Astrocyte (in vitro differentiated cells and primary cell): Measurements from ENCODE around the gene JAML. TPM values are rescaled to one million over a fixed set of nuclear protein-coding genes. Genes with fewer than 3 reads are reported as not detected.

ENCODE experiments used
- DNase-seq: peaks from one replicate; pipeline ENCODE4 v3.0.0-alpha.2; 2010; ENCODE audit warnings: low read depth
- FAIRE-seq: peaks from 2 replicates; lab custom pipeline; 2011; peaks lifted over from hg19 to GRCh38; lab: Jason Lieb, UNC
- H2AFZ ChIP-seq: 2 replicates; pipeline ENCODE4 v1.6.0; 2012; ENCODE audit warnings: low read depth, low read length, inconsistent platforms
- H3K27ac ChIP-seq: 2 replicates; pipeline ENCODE4 v1.5.1; 2011; ENCODE audit warnings: low read depth, low read length, inconsistent platforms
- H3K27me3 ChIP-seq: 2 replicates; pipeline ENCODE4 v1.6.0; 2011; ENCODE audit warnings: low read length, inconsistent platforms; ENCODE audit not compliant: insufficient read depth
- H3K36me3 ChIP-seq: 2 replicates; pipeline ENCODE4 v1.5.1; 2011; ENCODE audit warnings: low read length, inconsistent platforms; ENCODE audit not compliant: insufficient read depth
- H3K4me1 ChIP-seq: 2 replicates; pipeline ENCODE4 v1.5.1; 2011; ENCODE audit warnings: low read length, inconsistent platforms; ENCODE audit not compliant: insufficient read depth
- H3K4me2 ChIP-seq: 2 replicates; pipeline ENCODE4 v1.6.0; 2012; ENCODE audit warnings: low read length, inconsistent platforms
- H3K4me3 ChIP-seq: 2 replicates; pipeline ENCODE4 v1.5.1; 2011; ENCODE audit warnings: low read depth, mild to moderate bottlenecking, low read length, inconsistent platforms; ENCODE audit not compliant: insufficient read depth
- H3K79me2 ChIP-seq: 2 replicates; pipeline ENCODE4 v1.6.0; 2012; ENCODE audit warnings: mild to moderate bottlenecking, low read length, inconsistent platforms; ENCODE audit not compliant: insufficient read depth
- H3K9ac ChIP-seq: 2 replicates; pipeline ENCODE4 v1.6.0; 2012; ENCODE audit warnings: mild to moderate bottlenecking, low read length, inconsistent platforms
- H3K9me3 ChIP-seq: 2 replicates; pipeline ENCODE4 v1.5.1; 2012; ENCODE audit warnings: low read depth, mild to moderate bottlenecking, low read length, inconsistent platforms; ENCODE audit not compliant: insufficient read depth
- H4K20me1 ChIP-seq: 2 replicates; pipeline ENCODE4 v1.6.0; 2012; ENCODE audit warnings: low read length, inconsistent platforms; ENCODE audit not compliant: insufficient read depth
- H3K27ac Mint-ChIP-seq: one replicate; pipeline ENCODE4 v1.8.0; 2021; ENCODE audit warnings: mild to moderate bottlenecking, mixed read lengths; ENCODE audit not compliant: unreplicated experiment
- H3K27me3 Mint-ChIP-seq: one replicate; pipeline ENCODE4 v1.8.0; 2021; ENCODE audit warnings: low read depth, mixed read lengths; ENCODE audit not compliant: unreplicated experiment
- H3K36me3 Mint-ChIP-seq: one replicate; pipeline ENCODE4 v1.8.0; 2021; ENCODE audit warnings: low read depth, mixed read lengths; ENCODE audit not compliant: unreplicated experiment
- H3K4me1 Mint-ChIP-seq: one replicate; pipeline ENCODE4 v1.8.0; 2021; ENCODE audit warnings: low read depth, mixed read lengths; ENCODE audit not compliant: unreplicated experiment
- H3K4me3 Mint-ChIP-seq: one replicate; pipeline ENCODE4 v1.8.0; 2021; ENCODE audit warnings: mild to moderate bottlenecking, moderate library complexity, mixed read lengths; ENCODE audit not compliant: unreplicated experiment
- H3K9me3 Mint-ChIP-seq: one replicate; pipeline ENCODE4 v1.8.0; 2021; ENCODE audit warnings: mild to moderate bottlenecking, mixed read lengths; ENCODE audit not compliant: unreplicated experiment
- EZH2 ChIP-seq: IDR thresholded peaks from 2 replicates; pipeline ENCODE4 v1.6.1; 2012; ENCODE audit warnings: mild to moderate bottlenecking, low read length, inconsistent platforms; ENCODE audit not compliant: insufficient read depth
- total RNA-seq: library from RNA; stranded (reverse); gene quantifications from 2 replicates; pipeline ENCODE4 v1.2.1, GENCODE V29; 2021
- TF ChIP-seq, protein P1 (sequence below): IDR thresholded peaks from 2 replicates; pipeline ENCODE4 v1.5.1; 2011; ENCODE audit warnings: low read depth, mild to moderate bottlenecking, inconsistent platforms, low read length, moderate library complexity; ENCODE audit not compliant: insufficient read depth

The JAML gene
- total RNA-seq, 1 donor from 2014 or later = not detected

DNA sequence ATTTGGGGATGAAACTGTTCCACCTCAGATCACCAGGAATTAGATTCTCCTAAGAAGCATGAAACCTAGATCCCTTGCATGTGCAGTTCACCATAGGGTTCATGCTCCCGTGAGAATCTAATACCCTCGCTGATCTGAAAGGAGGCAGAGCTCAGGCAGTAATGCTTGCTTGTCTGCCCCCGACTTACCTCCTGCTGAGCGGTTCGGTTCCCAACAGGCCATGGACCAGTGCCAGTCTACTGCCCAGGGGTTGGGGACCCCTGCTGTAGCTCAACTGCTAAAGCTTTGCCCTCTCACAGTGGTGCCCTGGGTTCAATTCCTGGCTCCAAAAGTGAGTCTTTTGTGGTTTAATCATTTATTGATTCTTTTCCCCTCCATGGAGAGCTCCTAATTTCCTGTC is 3.4 kb downstream of the JAML start:
- H3K27ac ChIP-seq = no peak overlapping the region
- DNase-seq (no peak), FAIRE-seq (no peak)
- no peaks in the 10 kb centered on the region for H3K36me3 ChIP-seq
- no peaks in the 10 kb centered on the region for H3K9me3 ChIP-seq
- no peak overlapping the region for H3K9ac ChIP-seq
- no peaks in the 10 kb centered on the region for H3K79me2 ChIP-seq
- H4K20me1 ChIP-seq = no peaks in the 10 kb centered on the region
- H2AFZ ChIP-seq = no peak overlapping the region
- Mint-ChIP-seq H3K27ac (no peak overlapping the region), H3K27me3 (peaks cover 13% of the 10 kb centered on the region), H3K4me3 (no peak overlapping the region), H3K9me3 (no peaks in the 10 kb centered on the region), H3K4me1 (no peaks in the 10 kb centered on the region), H3K36me3 (peaks cover 3% of the 10 kb centered on the region)
- H3K4me3 ChIP-seq = no peak overlapping the region
- peaks cover 14% of the 10 kb centered on the region for H3K27me3 ChIP-seq
- H3K4me1 ChIP-seq = no peaks in the 10 kb centered on the region
- no peak for TF ChIP-seq EZH2
- TF ChIP-seq, protein P1, sequence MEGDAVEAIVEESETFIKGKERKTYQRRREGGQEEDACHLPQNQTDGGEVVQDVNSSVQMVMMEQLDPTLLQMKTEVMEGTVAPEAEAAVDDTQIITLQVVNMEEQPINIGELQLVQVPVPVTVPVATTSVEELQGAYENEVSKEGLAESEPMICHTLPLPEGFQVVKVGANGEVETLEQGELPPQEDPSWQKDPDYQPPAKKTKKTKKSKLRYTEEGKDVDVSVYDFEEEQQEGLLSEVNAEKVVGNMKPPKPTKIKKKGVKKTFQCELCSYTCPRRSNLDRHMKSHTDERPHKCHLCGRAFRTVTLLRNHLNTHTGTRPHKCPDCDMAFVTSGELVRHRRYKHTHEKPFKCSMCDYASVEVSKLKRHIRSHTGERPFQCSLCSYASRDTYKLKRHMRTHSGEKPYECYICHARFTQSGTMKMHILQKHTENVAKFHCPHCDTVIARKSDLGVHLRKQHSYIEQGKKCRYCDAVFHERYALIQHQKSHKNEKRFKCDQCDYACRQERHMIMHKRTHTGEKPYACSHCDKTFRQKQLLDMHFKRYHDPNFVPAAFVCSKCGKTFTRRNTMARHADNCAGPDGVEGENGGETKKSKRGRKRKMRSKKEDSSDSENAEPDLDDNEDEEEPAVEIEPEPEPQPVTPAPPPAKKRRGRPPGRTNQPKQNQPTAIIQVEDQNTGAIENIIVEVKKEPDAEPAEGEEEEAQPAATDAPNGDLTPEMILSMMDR = no peak
- no peak overlapping the region for H3K4me2 ChIP-seq

DNA sequence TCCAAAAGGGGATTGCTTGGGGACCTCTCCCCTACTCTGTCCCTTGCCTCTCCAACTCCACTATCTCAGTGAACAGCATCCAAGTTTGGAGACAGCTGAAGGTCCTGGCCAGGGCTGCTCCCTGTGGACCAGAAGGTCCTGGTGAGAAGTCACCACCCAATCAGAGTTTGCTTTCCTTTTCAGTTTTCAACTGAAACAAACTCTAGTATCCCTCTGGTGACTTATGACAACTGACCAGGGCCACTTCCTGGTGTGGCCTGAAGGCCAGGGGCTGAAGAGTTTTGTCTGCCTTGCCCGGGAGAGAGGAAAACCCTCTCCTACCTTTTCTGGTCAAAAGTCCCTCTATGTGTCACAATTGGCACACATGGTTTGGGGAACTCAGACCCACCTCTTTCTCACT is 5.1 kb downstream of the JAML start:
- Histone ChIP-seq H3K27me3 (peaks cover 18% of the 10 kb centered on the region), H3K4me1 (no peaks in the 10 kb centered on the region)

DNA sequence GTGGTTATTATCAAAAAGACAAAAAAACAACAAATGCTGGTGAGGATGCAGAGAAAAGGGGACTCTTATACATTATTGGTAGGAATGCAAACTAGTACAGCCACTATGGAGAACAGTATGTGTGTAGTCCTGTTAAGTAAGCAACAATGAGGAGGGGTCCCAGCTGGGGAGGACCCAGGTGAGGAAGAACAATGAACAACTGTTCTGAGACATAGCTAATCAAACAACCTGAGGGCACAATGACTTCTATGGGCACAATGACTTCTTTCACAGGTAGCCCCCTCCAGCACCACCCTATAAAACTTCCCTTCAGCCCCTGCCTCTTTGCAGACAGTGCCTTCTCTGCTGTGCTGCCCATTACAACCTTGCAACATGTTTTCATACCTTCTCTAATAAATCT is 5.6 kb downstream of the JAML start:
- no peaks in the 10 kb centered on the region for H3K4me1 Mint-ChIP-seq
- Histone ChIP-seq H3K9me3 (no peaks in the 10 kb centered on the region), H3K4me2 (no peak overlapping the region), H3K27me3 (peaks cover 22% of the 10 kb centered on the region), H3K4me1 (no peaks in the 10 kb centered on the region), H2AFZ (no peak overlapping the region), H4K20me1 (no peaks in the 10 kb centered on the region), H3K27ac (no peak overlapping the region), H3K9ac (no peak overlapping the region), H3K4me3 (no peak overlapping the region), H3K79me2 (no peaks in the 10 kb centered on the region), H3K36me3 (no peaks in the 10 kb centered on the region)
- FAIRE-seq = no peak
- H3K27ac Mint-ChIP-seq = no peak overlapping the region
- no peaks in the 10 kb centered on the region for H3K36me3 Mint-ChIP-seq
- no peak overlapping the region for H3K4me3 Mint-ChIP-seq
- TF ChIP-seq EZH2 = no peak
- no peaks in the 10 kb centered on the region for H3K9me3 Mint-ChIP-seq
- H3K27me3 Mint-ChIP-seq = peaks cover 6% of the 10 kb centered on the region
- no peak for DNase-seq

More for the DNA sequence above, 5.1 kb downstream of the JAML start:
- Mint-ChIP-seq H3K27me3 (peaks cover 8% of the 10 kb centered on the region), H3K4me1 (no peaks in the 10 kb centered on the region), H3K27ac (no peak overlapping the region), H3K36me3 (no peaks in the 10 kb centered on the region), H3K9me3 (no peaks in the 10 kb centered on the region), H3K4me3 (no peak overlapping the region)
- Histone ChIP-seq H2AFZ (no peak overlapping the region), H3K9me3 (no peaks in the 10 kb centered on the region), H3K27ac (no peak overlapping the region), H3K4me2 (no peak overlapping the region), H3K4me3 (no peak overlapping the region), H3K36me3 (no peaks in the 10 kb centered on the region), H3K79me2 (no peaks in the 10 kb centered on the region), H4K20me1 (no peaks in the 10 kb centered on the region), H3K9ac (no peak overlapping the region)
- FAIRE-seq (no peak), DNase-seq (no peak)
- no peak for TF ChIP-seq EZH2

DNA sequence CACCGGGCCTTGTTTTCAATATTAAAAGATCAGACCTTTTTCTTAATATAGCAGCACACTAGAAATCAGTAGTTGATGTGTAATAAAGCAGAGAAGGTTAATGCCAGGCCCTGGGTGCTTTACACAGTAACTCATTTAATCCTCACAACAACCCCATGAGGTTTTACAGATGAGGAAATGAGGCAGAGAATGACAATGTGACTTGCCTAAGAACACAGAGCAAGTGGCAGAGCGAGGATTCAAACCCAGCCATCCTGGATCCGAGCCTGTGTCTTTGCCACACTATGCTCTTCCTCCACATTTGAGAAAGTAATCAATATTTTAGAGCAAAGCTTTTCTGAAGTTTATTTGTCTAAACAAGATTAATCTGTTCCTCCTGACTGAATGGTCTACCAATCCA is 7.2 kb downstream of the JAML start:
- Mint-ChIP-seq H3K4me1 (no peaks in the 10 kb centered on the region), H3K36me3 (no peaks in the 10 kb centered on the region), H3K27ac (no peak overlapping the region), H3K4me3 (no peak overlapping the region), H3K27me3 (peaks cover 14% of the 10 kb centered on the region), H3K9me3 (no peaks in the 10 kb centered on the region)
- H3K9ac ChIP-seq = no peak overlapping the region
- H2AFZ ChIP-seq = no peak overlapping the region
- H3K79me2 ChIP-seq = no peaks in the 10 kb centered on the region
- no peaks in the 10 kb centered on the region for H3K36me3 ChIP-seq
- FAIRE-seq = no peak
- TF ChIP-seq, protein P1 = no peak
- TF ChIP-seq EZH2 = no peak
- H4K20me1 ChIP-seq = no peaks in the 10 kb centered on the region
- no peaks in the 10 kb centered on the region for H3K9me3 ChIP-seq
- no peak overlapping the region for H3K4me3 ChIP-seq
- no peaks in the 10 kb centered on the region for H3K4me1 ChIP-seq
- no peak overlapping the region for H3K4me2 ChIP-seq
- DNase-seq = no peak
- H3K27me3 ChIP-seq = peaks cover 34% of the 10 kb centered on the region
- no peak overlapping the region for H3K27ac ChIP-seq
